Osteocyte (in vitro differentiated cells): ENCODE results near the gene TSSK2. TPM values are rescaled to one million over a fixed set of nuclear protein-coding genes. Genes with fewer than 3 reads are reported as not detected.

Experiments
- DNase-seq: peaks from one replicate; pipeline ENCODE4 v3.0.0; 2021; ENCODE audit warnings: mixed read lengths; ENCODE audit not compliant: unreplicated experiment; ENCODE audit errors: extremely low spot score
- H3K27ac Mint-ChIP-seq: one replicate; pipeline ENCODE4 v1.8.0; 2021; ENCODE audit warnings: mild to moderate bottlenecking, mixed read lengths; ENCODE audit not compliant: unreplicated experiment
- H3K27me3 Mint-ChIP-seq: one replicate; pipeline ENCODE4 v1.8.0; 2021; ENCODE audit warnings: mixed read lengths; ENCODE audit not compliant: unreplicated experiment
- H3K36me3 Mint-ChIP-seq: one replicate; pipeline ENCODE4 v1.8.0; 2021; ENCODE audit warnings: mixed read lengths; ENCODE audit not compliant: unreplicated experiment
- H3K4me1 Mint-ChIP-seq: one replicate; pipeline ENCODE4 v1.8.0; 2021; ENCODE audit warnings: mixed read lengths; ENCODE audit not compliant: unreplicated experiment
- H3K4me3 Mint-ChIP-seq: one replicate; pipeline ENCODE4 v1.8.0; 2021; ENCODE audit warnings: mild to moderate bottlenecking, moderate library complexity, mixed read lengths; ENCODE audit not compliant: unreplicated experiment
- H3K9me3 Mint-ChIP-seq: one replicate; pipeline ENCODE4 v1.8.0; 2021; ENCODE audit warnings: mixed read lengths; ENCODE audit not compliant: unreplicated experiment
- CTCF ChIP-seq: fragments of 200-600 bp; sonication (generic); IDR thresholded peaks from 2 replicates; pipeline ENCODE4 v1.5.0; 2021; ENCODE audit warnings: antibody characterized with exemption, mild to moderate bottlenecking, moderate library complexity
- total RNA-seq: library from RNA; stranded (reverse); gene quantifications from 2 replicates; pipeline ENCODE4 v1.2.1, GENCODE V29; 2021

TSSK2 gene
- total RNA-seq, 1 donor from 2014 or later, result not detected

DNA sequence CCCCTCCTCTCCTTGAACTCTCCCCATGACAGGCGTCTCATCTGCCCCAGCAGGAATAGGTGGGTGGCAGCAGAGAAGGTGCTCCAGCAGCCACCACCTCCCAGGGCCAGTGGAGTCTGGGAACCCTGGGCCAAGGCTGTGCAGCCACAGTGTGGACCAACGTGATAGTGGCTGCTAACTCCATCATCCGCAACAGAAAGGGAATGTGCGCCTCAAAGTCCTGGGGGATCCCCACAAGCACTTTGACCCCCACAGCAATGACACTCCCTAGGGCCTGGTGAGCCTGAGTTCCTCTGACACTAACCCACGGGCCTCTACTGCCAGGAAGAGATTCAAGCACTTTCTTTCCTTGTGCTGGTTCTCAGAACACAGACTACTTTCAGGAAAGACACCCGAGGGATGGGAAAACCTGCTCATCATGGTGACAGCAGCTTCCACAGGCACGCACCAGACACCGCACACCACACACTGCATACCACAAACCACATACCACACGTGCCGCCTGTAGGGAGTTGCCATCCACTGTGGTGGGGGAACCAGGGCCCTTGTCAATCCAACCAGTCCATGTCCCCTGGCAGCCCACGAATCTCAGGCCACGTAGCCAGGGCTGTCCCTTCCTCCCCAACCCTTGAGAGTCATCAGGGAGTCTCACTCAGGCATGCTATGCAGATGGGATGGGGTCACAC, 50.8 kb downstream of the TSSK2 start:
- H3K4me3 Mint-ChIP-seq, result no peak overlapping the region
- DNase-seq, result no peak
- peaks cover 23% of the 10 kb centered on the region for H3K4me1 Mint-ChIP-seq
- H3K27me3 Mint-ChIP-seq, result no peaks in the 10 kb centered on the region
- H3K36me3 Mint-ChIP-seq, result no peaks in the 10 kb centered on the region
- no peak overlapping the region for H3K27ac Mint-ChIP-seq
- TF ChIP-seq CTCF, result no peak
- no peaks in the 10 kb centered on the region for H3K9me3 Mint-ChIP-seq

Other genes starting within 250 kb of the TSSK2 start
- gene DGCR6, start 225.0 kb upstream of the TSSK2 start, total RNA-seq, result 4.3 and 5.2 TPM in 2 replicates
- gene PRODH, start 195.0 kb upstream of the TSSK2 start, total RNA-seq, result 11.2 and 12.0 TPM in 2 replicates
- 64.4 and 66.3 TPM in 2 replicates for gene DGCR2, start 8.9 kb upstream of the TSSK2 start, total RNA-seq
- 21.6 TPM in 2 replicates for gene ESS2, start 13.3 kb downstream of the TSSK2 start, total RNA-seq
- gene GSC2, start 19.0 kb downstream of the TSSK2 start, total RNA-seq, result not detected in 2 replicates
- gene SLC25A1, start 47.4 kb downstream of the TSSK2 start, total RNA-seq, result 96.1 and 96.2 TPM in 2 replicates
- gene CLTCL1, start 160.4 kb downstream of the TSSK2 start, total RNA-seq, result 7.9 and 10.1 TPM in 2 replicates